NCI-H187 treated with DMSO at 0.1 percent for 48 hours (cell line): ENCODE results near the gene MRPL10.

Experiments used
- DNase-seq: peaks from one replicate; lab custom pipeline; 2025; lab: John Stamatoyannopoulos, UW

Gene MRPL10

GRCh38 chr17:47831003-47831933 lies at the start of gene MRPL10, which contains the start of gene LRRC46:
Gene MRPL10 (minus strand): TSS chr17:47831541. CDS start chr17:47831511, 30 bp downstream.
Gene LRRC46 (plus strand): TSS chr17:47831670. CDS start chr17:47831990, 320 bp downstream.
- peak; percentile 85 for DNase-seq

GRCh38 chr17:47879776-47880454 lies 48.6 kb upstream of the MRPL10 start:
- DNase-seq, result no peak

DNA sequence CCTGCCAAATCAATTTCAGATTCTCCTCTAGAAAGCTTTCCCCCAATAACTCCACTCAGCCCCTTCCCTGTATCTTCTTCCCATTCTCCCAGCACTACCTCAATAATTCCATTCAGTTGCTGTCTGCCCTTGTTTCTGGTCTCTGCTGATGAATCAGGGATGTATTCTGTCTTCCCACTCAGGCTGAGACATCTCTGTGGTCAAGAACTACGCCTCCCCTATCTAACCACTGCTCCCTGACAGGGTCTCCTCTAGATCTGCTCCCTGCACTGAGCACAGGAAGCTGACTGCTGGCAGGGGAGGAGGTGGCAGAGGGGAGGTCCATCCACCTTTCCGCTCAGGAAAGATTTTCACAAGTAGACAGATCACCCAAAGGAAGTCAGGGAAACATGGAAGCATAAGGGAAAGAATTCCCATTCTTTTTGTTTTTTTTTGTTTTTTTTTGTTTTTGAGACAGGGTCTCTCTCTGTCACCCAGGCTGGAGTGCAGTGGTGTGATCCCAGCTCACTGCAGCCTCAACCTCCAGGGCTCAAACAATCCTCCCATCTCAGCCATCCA lies 47.8 kb upstream of the MRPL10 start:
- no peak for DNase-seq

- DNase-seq, result no peak
These were observed 47.1 kb upstream of the MRPL10 start for GRCh38 chr17:47878203-47879027.

DNA sequence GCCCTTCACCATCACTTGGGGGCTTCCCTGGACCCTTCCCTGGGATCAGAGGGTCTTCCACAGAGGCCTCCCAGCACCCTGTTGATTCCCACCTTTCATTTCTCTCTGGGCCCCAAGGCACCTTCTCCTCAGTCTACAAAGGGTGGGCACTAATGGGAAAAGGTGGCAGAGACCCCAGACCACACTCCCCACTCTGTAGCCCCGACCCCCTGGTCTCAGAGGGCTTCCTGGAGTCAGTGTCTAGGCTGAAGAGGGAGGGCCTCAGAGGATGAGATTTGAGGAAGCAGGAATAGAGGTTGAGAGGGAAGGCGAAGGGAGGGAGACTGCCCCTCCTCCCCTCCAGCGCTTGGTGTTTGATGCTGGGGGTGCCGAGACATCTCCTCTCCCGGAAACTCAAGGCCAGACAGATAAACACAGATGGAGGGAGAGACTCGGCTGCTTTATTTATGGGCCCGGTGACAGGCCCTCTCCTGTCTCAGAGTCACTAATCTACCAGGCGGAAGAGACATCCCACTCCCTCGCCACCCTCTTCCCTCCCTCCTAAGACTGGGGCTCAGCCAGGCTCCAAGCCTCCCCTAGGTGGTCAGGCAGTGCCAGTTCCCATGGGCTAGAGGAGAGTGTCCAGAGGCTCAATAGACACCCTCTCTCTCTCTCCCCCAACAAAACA lies 46.2 kb upstream of the MRPL10 start:
- no peak for DNase-seq

GRCh38 chr17:47875011-47875985 lies 44.0 kb upstream of the MRPL10 start:
- no peak for DNase-seq

DNA sequence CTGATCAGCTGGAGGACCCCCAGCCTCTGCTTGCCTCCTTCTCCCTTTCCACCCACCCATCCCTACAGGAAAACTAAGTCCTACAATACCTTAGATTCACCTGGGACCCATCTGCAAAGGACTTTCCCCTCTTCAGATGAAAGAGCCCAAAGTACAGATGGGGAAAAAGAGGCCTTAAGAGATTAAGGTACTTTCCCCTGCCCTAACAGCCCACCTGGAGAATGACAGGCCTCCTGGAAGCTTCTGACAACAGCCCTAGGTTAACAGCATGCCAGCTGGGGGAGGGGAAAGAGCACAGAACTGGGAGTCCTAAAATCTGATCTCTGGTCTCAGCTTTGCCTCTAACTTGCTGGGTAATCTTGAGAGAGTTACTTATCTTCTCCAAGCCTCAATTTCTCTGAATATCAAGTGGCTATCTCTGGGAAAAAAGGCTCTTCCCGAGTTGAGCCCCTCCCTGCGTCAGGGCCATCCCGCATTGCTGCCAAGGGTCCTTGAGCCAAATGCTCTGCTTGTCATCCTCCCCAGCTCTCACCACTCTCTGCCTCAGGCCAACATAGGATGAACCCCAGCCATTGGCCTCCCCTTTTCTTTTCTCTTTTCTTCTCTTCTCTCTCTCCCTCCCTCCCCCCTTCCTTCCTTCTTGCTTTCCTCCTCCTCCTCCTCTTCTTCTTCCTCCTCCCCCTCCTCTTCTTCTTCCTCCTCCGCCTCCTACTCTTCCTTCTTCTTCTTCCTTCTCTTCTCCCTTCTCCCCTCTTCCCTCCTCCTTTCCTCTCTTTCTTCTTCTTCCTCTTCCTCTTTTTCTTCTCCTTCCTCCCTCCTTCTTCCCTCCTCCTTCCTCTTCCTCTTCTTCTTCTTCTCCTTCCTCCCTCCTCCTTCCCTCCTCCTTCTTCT lies 42.1 kb upstream of the MRPL10 start:
- no peak for DNase-seq

GRCh38 chr17:47872651-47873161 lies 41.4 kb upstream of the MRPL10 start:
- DNase-seq, result no peak

DNA sequence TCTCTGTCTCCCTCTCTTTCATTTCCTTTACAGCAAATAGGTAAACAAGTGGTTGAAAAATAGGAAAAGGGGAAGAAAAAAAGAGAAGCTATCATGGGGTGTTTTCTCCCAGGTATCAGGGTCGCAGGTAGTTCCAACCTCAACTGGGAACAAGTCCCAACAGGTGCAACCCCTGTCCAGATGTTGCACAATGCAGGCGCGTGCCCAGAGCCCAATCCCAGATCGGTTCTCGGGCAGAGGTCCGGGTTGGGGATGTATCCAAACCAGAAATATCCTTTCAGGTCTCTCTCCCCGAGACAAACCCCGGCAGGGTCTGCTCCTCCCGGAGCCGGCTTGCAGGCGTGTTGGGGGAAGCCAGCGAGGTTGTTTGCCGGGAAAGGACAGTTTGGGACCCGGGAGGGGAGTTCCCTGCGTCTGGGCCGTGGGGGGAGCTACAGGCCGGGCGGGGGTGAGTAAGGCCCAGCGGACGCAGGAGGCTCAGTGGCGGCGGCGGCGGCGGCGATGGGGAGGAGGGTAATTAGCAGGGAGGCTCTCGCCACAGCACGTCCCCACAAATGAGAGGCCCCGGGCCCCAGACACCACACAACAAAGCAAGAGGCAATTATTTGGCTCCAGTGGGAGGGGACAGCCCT lies 40.8 kb upstream of the MRPL10 start:
- DNase-seq, result no peak

- DNase-seq, result no peak
These were observed 39.7 kb upstream of the MRPL10 start for GRCh38 chr17:47871048-47871447.

DNA sequence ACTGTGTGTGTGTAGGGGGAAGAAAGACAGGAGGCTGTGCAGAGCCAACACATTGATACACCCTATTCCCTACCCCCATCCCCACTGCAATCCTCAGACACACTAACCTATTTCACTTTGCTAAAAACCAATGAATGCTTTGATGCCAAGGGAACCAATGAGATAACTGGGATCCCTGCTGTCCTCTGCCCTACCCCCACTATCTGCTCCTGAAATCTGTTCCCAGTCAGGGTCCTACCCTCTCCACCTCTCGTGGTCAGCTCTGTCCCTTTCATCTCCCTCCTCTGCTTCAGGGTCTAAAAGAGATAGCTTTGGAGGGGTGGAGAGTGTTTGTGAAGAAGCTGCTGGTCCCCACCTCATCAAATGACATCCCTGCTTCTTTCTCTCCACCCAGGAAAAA lies 38.7 kb upstream of the MRPL10 start:
- no peak for DNase-seq

DNA sequence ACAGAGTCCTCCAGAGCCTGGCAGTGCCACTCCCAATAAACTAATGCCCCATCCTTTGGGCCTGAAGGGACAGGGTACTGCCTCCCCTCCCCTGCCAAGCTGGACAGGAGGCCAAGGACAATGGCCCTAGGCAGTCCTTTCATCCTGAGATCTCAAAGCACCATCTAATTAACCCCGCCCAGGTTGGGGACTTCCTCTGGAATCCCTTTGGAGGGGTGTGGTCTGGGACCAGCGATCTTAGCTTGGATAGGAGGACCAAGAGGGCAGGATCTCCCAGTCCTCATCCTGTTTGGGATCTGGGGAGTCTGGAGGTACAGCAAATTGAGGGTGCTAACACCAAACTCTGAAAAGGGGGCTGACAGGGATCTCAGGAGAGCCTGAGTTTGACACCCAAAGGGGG lies 37.8 kb upstream of the MRPL10 start:
- DNase-seq, result no peak

DNA sequence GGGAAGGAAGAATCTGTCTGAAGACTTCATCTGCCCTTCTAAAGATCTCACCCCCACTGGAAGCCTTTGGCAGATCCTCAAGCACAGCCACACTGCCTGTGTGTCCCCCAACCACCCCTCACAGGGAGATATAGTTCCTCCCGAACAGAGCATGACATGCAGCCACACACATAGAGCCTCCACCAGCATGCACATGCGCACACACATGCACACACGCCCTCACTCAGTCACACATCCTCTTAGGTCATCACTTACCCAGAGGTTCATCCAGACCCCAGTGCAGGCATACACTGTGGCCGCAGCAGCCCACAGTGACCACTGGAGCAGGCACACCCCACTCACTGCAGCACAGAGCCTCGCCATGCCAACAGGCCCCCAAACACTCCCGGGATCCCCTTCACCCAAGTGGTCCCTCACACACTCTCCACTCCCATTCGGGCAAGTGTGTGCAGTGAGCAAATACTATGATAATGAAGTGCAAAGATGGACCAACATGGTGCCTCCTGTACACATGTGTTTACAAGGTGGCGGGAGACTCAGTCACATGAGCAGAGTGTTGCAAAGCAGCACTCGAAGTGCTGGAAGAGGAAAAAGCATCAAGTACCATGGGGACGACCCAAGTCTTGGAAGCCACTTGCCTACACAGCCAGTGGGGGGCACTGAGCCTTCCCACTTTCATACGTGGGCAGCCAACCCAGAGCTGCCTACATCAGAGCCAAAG lies 36.6 kb upstream of the MRPL10 start:
- DNase-seq, result no peak

DNA sequence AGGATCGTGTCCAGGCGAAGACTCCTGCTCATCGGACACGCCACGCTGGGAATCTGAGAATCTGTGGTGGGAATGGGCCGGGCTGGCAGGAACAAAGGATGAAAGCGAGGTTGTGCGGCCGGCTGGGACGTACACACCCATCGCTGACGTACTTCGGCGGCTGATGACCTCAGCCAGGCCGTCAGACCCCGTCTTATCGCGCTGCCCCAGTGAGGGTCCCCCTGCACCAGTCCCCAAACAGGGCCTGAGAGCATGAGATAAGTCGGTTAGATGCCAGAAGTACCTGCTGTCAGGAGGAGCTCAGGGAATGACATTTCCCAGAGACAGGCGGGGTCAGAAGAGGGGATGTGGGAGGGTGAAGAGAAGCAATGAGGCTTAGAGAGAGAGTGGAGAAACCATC lies 35.6 kb upstream of the MRPL10 start:
- DNase-seq, result no peak

GRCh38 chr17:47864791-47865216 lies 33.5 kb upstream of the MRPL10 start:
- DNase-seq, result no peak

DNA sequence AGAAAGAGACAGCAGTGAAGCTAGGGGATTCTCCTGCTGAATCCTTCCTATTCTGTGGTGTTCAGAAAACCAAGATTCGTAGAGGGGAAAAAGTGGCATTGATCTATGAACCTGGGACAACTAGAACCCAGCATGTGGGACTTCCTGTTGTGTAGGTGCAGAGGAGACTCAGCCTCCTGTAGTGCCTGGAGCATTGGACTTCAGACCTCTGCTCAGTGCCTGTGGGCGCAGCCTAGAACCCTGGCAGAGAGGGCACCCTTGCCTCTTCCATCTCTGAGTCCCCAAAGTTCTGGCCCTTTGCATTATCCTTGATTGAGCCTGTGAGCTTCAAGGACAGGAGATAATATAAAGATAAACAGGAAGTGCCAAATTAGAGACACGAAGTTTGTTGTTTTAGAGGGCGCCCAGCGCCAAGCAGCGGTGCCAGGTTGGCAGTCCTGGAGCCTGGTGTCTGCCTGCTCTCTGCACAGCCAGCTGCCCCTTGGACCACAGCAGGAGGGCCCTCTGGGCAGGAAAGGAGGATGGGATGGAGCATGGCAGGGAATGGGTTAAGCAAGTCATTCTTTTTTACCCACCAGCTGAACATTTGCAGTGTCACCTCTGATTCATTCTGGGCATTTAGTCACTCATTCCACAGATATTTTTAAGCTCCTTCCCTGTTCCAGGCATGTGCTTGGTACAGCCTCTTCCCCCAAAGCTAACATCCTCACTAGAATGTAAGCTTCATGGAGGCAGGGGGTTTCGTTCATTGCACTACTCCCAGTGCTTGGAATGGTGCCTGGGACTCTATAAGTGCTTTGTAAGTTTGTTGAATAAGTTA lies 31.5 kb upstream of the MRPL10 start:
- DNase-seq, result no peak

DNA sequence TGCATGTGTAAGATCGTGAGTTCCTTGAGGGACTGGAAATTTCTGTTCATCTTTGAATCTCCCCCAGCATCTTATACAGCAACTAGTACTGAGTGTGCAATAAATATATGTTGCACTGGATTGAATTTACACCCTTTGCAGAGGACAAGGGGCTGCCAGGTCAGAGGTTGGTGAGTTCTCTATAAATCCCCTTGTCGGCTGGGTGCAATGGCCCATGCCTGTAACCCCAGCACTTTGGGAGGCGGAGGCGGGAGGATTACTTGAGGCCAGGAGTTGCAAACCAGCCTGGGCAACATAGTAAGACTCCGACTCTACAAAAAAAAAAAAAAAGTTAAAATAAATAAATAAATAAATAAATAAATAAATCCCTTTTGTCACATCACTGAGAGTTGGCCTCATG lies 29.0 kb upstream of the MRPL10 start:
- no peak for DNase-seq
